Adrenal gland (tissue), 12 donors: Measurements from ENCODE around the gene PRPF39. TPM values are rescaled to one million over a fixed set of nuclear protein-coding genes. Genes with fewer than 3 reads are reported as not detected.

Experiments
- DNase-seq, 7 donors: peaks; one replicate each; pipeline ENCODE4 v3.0.0-alpha.2; 2019 to 2020
- H3K27ac ChIP-seq, 5 donors: fragments of 200-600 bp; sonication (generic) in 4 of 5; 1 replicate in 3 of 5; 2 replicates in 2 of 5; pipeline versions ENCODE4 v1.5.1 to v1.8.0; 2016 to 2020; ENCODE audit warnings: mild to moderate bottlenecking in 1 of 5
- H3K27me3 ChIP-seq: fragments of 200-600 bp; 2 replicates; pipeline ENCODE4 v1.8.0; 2021
- H3K36me3 ChIP-seq, 2 donors: fragments of 200-600 bp; replicated peaks in 1 of 2; 1 replicate in 1 of 2; 2 replicates in 1 of 2; pipeline versions ENCODE4 v1.5.1 to v1.8.0; 2018 to 2022
- H3K4me1 ChIP-seq, 2 donors: fragments of 200-600 bp; replicated peaks in 1 of 2; 1 replicate in 1 of 2; 2 replicates in 1 of 2; pipeline versions ENCODE4 v1.5.1 to v1.8.0; 2018 to 2021
- H3K4me3 ChIP-seq, 4 donors: fragments of 200-600 bp; sonication (generic) in 3 of 4; one replicate each; pipeline ENCODE4 v1.5.1; 2016 to 2018
- H3K9me3 ChIP-seq, 3 donors: fragments of 200-600 bp; sonication (generic) in 1 of 3; replicated peaks in 1 of 3; 1 replicate in 2 of 3; 2 replicates in 1 of 3; pipeline versions ENCODE4 v1.5.1 to v1.8.0; 2016 to 2021
- CTCF ChIP-seq, 6 experiments: fragments of 450-650 bp in 4 of 6; fragments of 200-600 bp in 2 of 6; sonication (generic) in 1 of 6; IDR thresholded peaks; 1 replicate in 5 of 6; 2 replicates in 1 of 6; pipeline versions ENCODE4 v1.5.1 to v1.8.0; 2016 to 2021; ENCODE audit warnings: antibody characterized with exemption in 6 of 6, mild to moderate bottlenecking in 2 of 6, moderate library complexity in 1 of 6
- POLR2A ChIP-seq, 2 donors: fragments of 450-650 bp; IDR thresholded peaks; one replicate each; pipeline ENCODE4 v1.6.1; 2017; ENCODE audit warnings: antibody characterized with exemption in 2 of 2, mild to moderate bottlenecking in 2 of 2, moderate library complexity in 1 of 2
- intact Hi-C, 2 donors: fragments of 100-400 bp; cut with DNase I; formaldehyde crosslinking; loops; one replicate each; pipeline versions ENCODE4 v1.14.1 to v1.15.0; 2022 to 2023
- polyA plus RNA-seq, 3 donors: library from polyadenylated mRNA; stranded (reverse); fragments of 200-250 nt in 2 of 3; fragments of 350-450 nt in 1 of 3; fragmentation: Illumina TruSeq in 1 of 3; extraction: RNeasy Lipid Tissue Mini Kit (QIAGEN cat#74804) in 1 of 3; gene quantifications; one replicate each; pipeline ENCODE4 v1.2.3, GENCODE V29; 2013 to 2014
- small RNA-seq, 2 donors: library from RNA; depleted of rRNA; stranded (forward); fragments of <200 nt; gene quantifications; one replicate each; pipeline ENCODE3, GENCODE V24; 2016
- total RNA-seq, 9 donors: library from RNA; depleted of rRNA in 4 of 9; stranded (reverse); fragments of >200 nt in 4 of 9; fragments of 120-200 nt in 1 of 9; fragmentation: NEBNext Ultra II Directional in 1 of 9; extraction: Animal tissue kit (Norgen Biotek cat#: 25700) in 1 of 9; gene quantifications; one replicate each; pipeline versions ENCODE4 v1.1.0 to v1.2.4, GENCODE V29; 2013 to 2023
- donor health status: healthy with polysubstance abuse.
- donor health status: Bipolar disorder and iron deficiency.
- donor health status: DM: yes; HTN: yes; CAD: no.
- donor health status: DM: no; HTN: no; CAD: no.
- donor health status: DM: no; HTN: no; CAD: no.
- donor health status: DM: yes; HTN: yes; CAD: no.

Gene PRPF39
- total and polyA plus RNA-seq, 12 donors, result 6.5 to 76.0 (median 36.4) TPM

DNA sequence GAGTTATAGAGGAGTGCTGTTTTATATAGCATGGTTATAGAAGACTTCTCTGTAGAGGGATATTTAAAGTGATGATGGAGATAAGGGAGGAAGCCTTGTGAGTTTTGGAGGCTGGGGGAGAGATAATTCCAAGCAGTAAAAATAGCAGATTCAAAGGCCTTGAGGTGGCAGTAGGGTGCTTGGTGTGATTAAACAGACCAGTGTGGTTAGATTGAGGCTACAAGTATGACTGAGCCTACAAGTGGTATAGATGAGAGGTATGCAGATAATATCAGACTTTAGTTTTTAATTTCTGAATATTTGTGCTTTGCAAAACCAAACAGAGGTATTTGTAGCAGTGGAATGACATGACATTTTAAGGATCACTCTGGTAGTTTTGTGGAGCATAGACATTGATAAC, 72.2 kb downstream of the PRPF39 start:
- H3K4me3 ChIP-seq, result no peak overlapping the region
- no peaks in the 10 kb centered on the region for H3K27me3 ChIP-seq
- no peaks in the 10 kb centered on the region for H3K36me3 ChIP-seq
- H3K4me1 ChIP-seq, result no peaks in the 10 kb centered on the region
- no peak for DNase-seq
- intact Hi-C loops, result no loop called here
- TF ChIP-seq POLR2A (IDR thresholded peaks at IDR 0.05) (no peak), CTCF (IDR thresholded peaks at IDR 0.05) (no peak)
- no peak overlapping the region for H3K27ac ChIP-seq
- no peaks in the 10 kb centered on the region for H3K9me3 ChIP-seq

Small RNAs within 50 kb of the gene (small RNA-seq; reads per million reads assigned to genes)
- 0 to 0.17 reads per million in 2 donors for gene RF00151
- 7,494 to 8,343 reads per million in 2 donors for gene SNORD127

Other genes with a start within 250 kb of the PRPF39 start
- 10 to 100 TPM in 5 of 9 donors, 1 to 10 TPM in 4; 3.7 to 17.8 (median 11.6) TPM for gene KLHL28, start 122.2 kb upstream of the PRPF39 start, total RNA-seq
- gene KLHL28, start 122.2 kb upstream of the PRPF39 start, polyA plus RNA-seq, result 10 to 100 TPM in 1 of 3 donors, 1 to 10 TPM in 2; 1.5 to 10.5 (median 1.8) TPM
- gene TOGARAM1, start 121.9 kb upstream of the PRPF39 start, total RNA-seq, result 10 to 100 TPM; 10.2 to 42.0 (median 20.9) TPM
- 10 to 100 TPM in 1 of 3 donors, 1 to 10 TPM in 2; 4.2 to 27.1 (median 5.7) TPM for gene TOGARAM1, start 121.9 kb upstream of the PRPF39 start, polyA plus RNA-seq
- 10 to 100 TPM; 15.7 to 70.2 (median 46.3) TPM for gene FKBP3, start 50.4 kb downstream of the PRPF39 start, total RNA-seq
- gene FKBP3, start 50.4 kb downstream of the PRPF39 start, polyA plus RNA-seq, result 100 to 1,000 TPM in 2 of 3 donors, 10 to 100 TPM in 1; 99.6 to 146 (median 105) TPM
- 10 to 100 TPM in 3 of 9 donors, 1 to 10 TPM in 6; 2.1 to 20.9 (median 6.1) TPM for gene FANCM, start 51.8 kb downstream of the PRPF39 start, total RNA-seq
- 1 to 10 TPM; 4.1 to 8.8 (median 5.7) TPM for gene FANCM, start 51.8 kb downstream of the PRPF39 start, polyA plus RNA-seq
- 10 to 100 TPM in 7 of 9 donors, 1 to 10 TPM in 2; 8.7 to 37.9 (median 14.0) TPM for gene MIS18BP1, start 169.1 kb downstream of the PRPF39 start, total RNA-seq
- gene MIS18BP1, start 169.1 kb downstream of the PRPF39 start, polyA plus RNA-seq, result 1 to 10 TPM; 3.3 to 9.2 (median 4.5) TPM